ENCODE results near the gene SLC25A19. TPM values are rescaled to one million over a fixed set of nuclear protein-coding genes. Genes with fewer than 3 reads are reported as not detected.

The SLC25A19 gene
- total RNA-seq, 4 donors from 2014 or later: 6.1 to 18.7 (median 14.4) TPM

GRCh38 chr17:75318211-75318610 is 29.0 kb upstream of the SLC25A19 start:
- H3K4me1 ChIP-seq: peaks cover under 1% of the 10 kb centered on the region in 2 donors
- peaks cover 0 to 37% of the 10 kb centered on the region in 2 donors for H3K36me3 ChIP-seq
- no peaks in the 10 kb centered on the region for H3K27me3 ChIP-seq
- intact Hi-C loops (cut with DNase I; ENCODE audit: low total_unique reads): no loop called here
- TF ChIP-seq POLR2A (IDR thresholded peaks at IDR 0.05) (no peak), CTCF (IDR thresholded peaks at IDR 0.05 in 4 of 5, conservative IDR thresholded peaks at IDR 0.05 in 1 of 5) (no peak)
- DNase-seq (no peak), ATAC-seq (no peak)
- no peaks in the 10 kb centered on the region for H3K9me3 ChIP-seq
- in situ Hi-C loops (cut with MboI; ENCODE audit: low sequenced_read_pairs in 4 of 4): loop anchor here in 3 of 4 donors (25.0 kb wide), 1 partner anchor 219 kb away; the partner anchor contains the start of gene LLGL2 (in 3 of the 3)
- H3K4me3 ChIP-seq: no peak overlapping the region
- no peak overlapping the region for H3K27ac ChIP-seq

- Histone ChIP-seq H3K36me3 (peaks cover 0 to 37% of the 10 kb centered on the region in 2 donors), H3K27me3 (no peaks in the 10 kb centered on the region), H3K4me1 (no peaks in the 10 kb centered on the region), H3K4me3 (no peak overlapping the region), H3K9me3 (no peaks in the 10 kb centered on the region), H3K27ac (no peak overlapping the region)
- DNase-seq (no peak), ATAC-seq (no peak)
- in situ Hi-C loops (cut with MboI; ENCODE audit: low sequenced_read_pairs in 4 of 4): loop anchor here in 3 of 4 donors (25.0 kb wide), 1 partner anchor 220 kb away; the partner anchor contains the start of gene LLGL2 (in 3 of the 3)
- TF ChIP-seq CTCF (IDR thresholded peaks at IDR 0.05 in 4 of 5, conservative IDR thresholded peaks at IDR 0.05 in 1 of 5) (no peak), POLR2A (IDR thresholded peaks at IDR 0.05) (no peak)
- intact Hi-C loops (cut with DNase I; ENCODE audit: low total_unique reads): no loop called here
These were observed 28.4 kb upstream of the SLC25A19 start for GRCh38 chr17:75317671-75318070.

DNA sequence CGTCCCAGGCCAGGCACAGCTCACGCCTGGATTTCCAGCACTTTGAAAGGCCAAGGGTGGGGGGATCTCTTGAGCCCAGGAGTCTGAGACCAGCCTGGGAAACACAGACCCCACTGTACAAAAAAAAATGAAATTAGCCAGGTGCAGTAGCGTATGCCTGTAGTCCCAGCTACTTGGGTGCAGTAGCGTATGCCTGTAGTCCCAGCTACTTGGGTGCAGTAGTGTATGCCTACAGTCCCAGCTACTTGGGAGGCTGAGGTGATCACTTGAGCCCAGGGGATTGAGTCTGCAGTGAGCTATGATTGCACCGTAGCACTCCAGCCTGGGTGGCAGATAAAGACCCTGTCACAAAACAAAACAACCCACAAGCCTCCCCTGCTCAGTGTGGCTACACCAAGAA is 27.0 kb upstream of the SLC25A19 start:
- ATAC-seq: no peak
- TF ChIP-seq CTCF (IDR thresholded peaks at IDR 0.05 in 4 of 5, conservative IDR thresholded peaks at IDR 0.05 in 1 of 5) (no peak), POLR2A (IDR thresholded peaks at IDR 0.05) (no peak)
- in situ Hi-C loops (cut with MboI; ENCODE audit: low sequenced_read_pairs in 4 of 4): loop anchor here in 3 of 4 donors (25.0 kb wide), 1 partner anchor 221 kb away; the partner anchor contains the start of gene LLGL2 (in 3 of the 3)
- Histone ChIP-seq H3K27ac (no peak overlapping the region), H3K9me3 (no peaks in the 10 kb centered on the region), H3K4me1 (no peaks in the 10 kb centered on the region), H3K4me3 (no peak overlapping the region), H3K27me3 (no peaks in the 10 kb centered on the region), H3K36me3 (peaks cover 0 to 30% of the 10 kb centered on the region in 2 donors)
- intact Hi-C loops (cut with DNase I; ENCODE audit: low total_unique reads): no loop called here
- no peak for DNase-seq

GRCh38 chr17:75315541-75316243 is 26.5 kb upstream of the SLC25A19 start:
- no peak for DNase-seq
- H3K27ac ChIP-seq: no peak overlapping the region
- no peaks in the 10 kb centered on the region for H3K27me3 ChIP-seq
- no peaks in the 10 kb centered on the region for H3K4me1 ChIP-seq
- no peak overlapping the region for H3K4me3 ChIP-seq
- TF ChIP-seq POLR2A (IDR thresholded peaks at IDR 0.05) (no peak), CTCF (IDR thresholded peaks at IDR 0.05 in 4 of 5, conservative IDR thresholded peaks at IDR 0.05 in 1 of 5) (no peak)
- in situ Hi-C loops (cut with MboI; ENCODE audit: low sequenced_read_pairs in 4 of 4): loop anchor here in 3 of 4 donors (25.0 kb wide), 1 partner anchor 222 kb away; the partner anchor contains the start of gene LLGL2 (in 3 of the 3)
- peaks cover 0 to 26% of the 10 kb centered on the region in 2 donors for H3K36me3 ChIP-seq
- no peak for ATAC-seq
- H3K9me3 ChIP-seq: no peaks in the 10 kb centered on the region
- intact Hi-C loops (cut with DNase I; ENCODE audit: low total_unique reads): no loop called here
